HG02973 (cell line): ENCODE data around the gene PMAIP1.

Source experiments
- ATAC-seq: cut with Tn5 transposase; IDR thresholded peaks from one replicate; pipeline ENCODE4 v1.9.1; 2021; ENCODE audit warnings: moderate library complexity; ENCODE audit not compliant: unreplicated experiment

The PMAIP1 gene

DNA sequence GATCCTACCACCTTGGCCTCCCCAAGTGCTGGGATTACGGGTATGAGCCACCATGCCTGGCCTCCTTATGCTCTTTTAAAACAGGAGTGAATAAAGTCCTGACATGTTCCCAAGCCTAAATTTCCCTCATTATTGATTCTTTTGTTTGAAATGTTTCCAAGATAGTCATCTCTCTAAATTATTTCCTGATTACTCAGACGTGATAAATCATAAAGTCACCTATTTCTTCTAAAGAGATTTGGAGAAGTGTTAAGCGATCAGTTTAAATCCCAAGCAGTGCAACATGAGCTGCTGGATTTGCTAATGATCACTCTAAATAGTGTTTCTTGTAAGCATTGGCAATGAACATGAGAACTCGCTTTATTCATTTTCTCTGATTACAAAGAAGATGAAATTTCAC, 51.8 kb downstream of the PMAIP1 start:
- no peak for ATAC-seq

DNA sequence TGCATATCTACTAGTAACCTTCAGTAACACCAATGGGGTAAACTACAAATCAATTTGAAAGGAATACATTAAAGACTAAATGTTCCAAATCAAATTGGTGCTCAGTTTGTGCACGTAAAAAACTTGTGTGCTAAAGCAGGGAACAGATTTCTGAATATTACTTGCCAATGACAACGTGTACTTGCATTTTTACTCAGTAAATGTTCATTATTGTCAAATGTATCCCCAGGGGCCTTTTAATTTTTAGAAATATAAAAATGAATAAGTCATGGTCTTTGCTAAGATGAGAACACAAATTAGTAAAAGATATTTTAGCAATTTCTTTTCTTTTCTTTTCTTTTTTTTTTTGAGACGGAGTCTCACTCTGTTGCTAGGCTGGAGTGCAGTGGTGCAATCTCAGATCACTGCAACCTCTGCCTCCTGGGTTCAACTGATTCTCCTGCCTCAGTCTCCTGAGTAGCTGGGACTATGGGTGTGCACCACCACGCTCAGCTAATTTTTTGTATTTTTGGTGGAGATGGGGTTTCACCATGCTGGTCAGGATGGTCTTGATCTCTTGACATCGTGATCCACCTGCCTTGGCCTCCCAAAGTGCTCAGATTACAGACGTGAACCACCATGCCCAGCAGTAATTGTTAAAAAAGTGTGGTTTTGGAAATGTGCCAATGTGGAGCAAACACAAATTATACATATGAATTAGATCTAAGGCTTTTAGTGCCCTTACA, 52.6 kb downstream of the PMAIP1 start:
- ATAC-seq = no peak
